ENCODE results near the gene MBNL2.

DNA sequence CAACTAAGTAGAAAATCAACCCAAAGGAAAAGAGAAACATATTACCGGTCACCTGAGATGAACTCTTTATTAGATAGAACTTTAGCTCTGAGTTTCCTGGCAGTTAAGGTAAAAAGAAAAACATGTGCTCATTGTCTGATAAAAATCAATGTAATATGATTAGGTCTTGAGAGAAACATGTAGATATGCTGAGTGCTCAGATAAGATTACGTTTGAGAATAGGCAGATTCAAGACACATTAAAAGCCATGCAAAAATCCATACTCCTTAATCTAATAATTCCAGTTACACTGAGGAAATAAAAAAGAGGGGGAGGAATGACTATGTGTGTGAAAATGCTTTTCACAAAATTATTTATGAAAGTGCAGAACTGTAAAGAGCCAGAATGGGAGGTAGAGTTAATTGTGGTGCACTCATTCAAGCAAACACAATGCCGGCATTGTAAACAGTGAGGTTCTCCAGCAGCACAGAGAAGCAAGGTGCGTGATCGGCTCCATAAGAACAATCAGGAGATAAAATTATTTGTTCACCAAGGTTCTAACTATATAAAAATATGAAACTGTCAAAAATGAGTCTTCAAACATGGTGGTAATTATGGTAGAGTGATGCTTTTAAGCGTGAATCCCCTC lies 88.8 kb downstream of the MBNL2 start:
- TF ChIP-seq, protein P1, sequence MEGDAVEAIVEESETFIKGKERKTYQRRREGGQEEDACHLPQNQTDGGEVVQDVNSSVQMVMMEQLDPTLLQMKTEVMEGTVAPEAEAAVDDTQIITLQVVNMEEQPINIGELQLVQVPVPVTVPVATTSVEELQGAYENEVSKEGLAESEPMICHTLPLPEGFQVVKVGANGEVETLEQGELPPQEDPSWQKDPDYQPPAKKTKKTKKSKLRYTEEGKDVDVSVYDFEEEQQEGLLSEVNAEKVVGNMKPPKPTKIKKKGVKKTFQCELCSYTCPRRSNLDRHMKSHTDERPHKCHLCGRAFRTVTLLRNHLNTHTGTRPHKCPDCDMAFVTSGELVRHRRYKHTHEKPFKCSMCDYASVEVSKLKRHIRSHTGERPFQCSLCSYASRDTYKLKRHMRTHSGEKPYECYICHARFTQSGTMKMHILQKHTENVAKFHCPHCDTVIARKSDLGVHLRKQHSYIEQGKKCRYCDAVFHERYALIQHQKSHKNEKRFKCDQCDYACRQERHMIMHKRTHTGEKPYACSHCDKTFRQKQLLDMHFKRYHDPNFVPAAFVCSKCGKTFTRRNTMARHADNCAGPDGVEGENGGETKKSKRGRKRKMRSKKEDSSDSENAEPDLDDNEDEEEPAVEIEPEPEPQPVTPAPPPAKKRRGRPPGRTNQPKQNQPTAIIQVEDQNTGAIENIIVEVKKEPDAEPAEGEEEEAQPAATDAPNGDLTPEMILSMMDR (IDR thresholded peaks at IDR 0.05; ENCODE audit: insufficient read depth, low read length, poor library complexity, severe bottlenecking), result no peak
- no peak for TF ChIP-seq EZH2phosphoT487 (conservative IDR thresholded peaks at IDR 0.05; ENCODE audit: low read length)
